B cell (primary cell): Measurements from ENCODE around the gene SOWAHC. TPM values are rescaled to one million over a fixed set of nuclear protein-coding genes. Genes with fewer than 3 reads are reported as not detected.

Experiments
- ATAC-seq: fragments of 200-7000 bp; cut with Tn5 transposase; one replicate; pipeline ENCODE4 v1.10.0; 2021; ENCODE audit warnings: low read depth, mild to moderate bottlenecking, moderate number of reproducible peaks, moderate library complexity
- CTCF ChIA-PET: fragments of 350-600 bp; sonication (Branson Sonifier 250); formaldehyde crosslinking; loops from one replicate; lab custom pipeline; 2021; ENCODE audit warnings: antibody characterized with exemption, inconsistent platforms; lab: Charles Lee
- POLR2A ChIA-PET: fragments of 350-600 bp; sonication (Branson Sonifier 250); formaldehyde crosslinking; loops from one replicate; lab custom pipeline; 2021; ENCODE audit warnings: antibody characterized with exemption; lab: Charles Lee
- DNase-seq: peaks from one replicate; pipeline ENCODE4 v3.0.0; 2013
- H2AFZ ChIP-seq: 2 replicates; pipeline ENCODE4 v1.6.1; 2012; ENCODE audit warnings: mild to moderate bottlenecking, low read depth, low read length; ENCODE audit not compliant: insufficient read depth, poor library complexity, severe bottlenecking
- H3K27ac ChIP-seq, 2 donors: 1 replicate in 1 of 2; 2 replicates in 1 of 2; pipeline ENCODE4 v1.5.1; 2012 to 2013; ENCODE audit warnings: low read length in 2 of 2, mild to moderate bottlenecking in 2 of 2, moderate library complexity in 1 of 2
- H3K27me3 ChIP-seq, 4 experiments: fragments of 200-600 bp in 1 of 4; sonication (generic) in 1 of 4; replicated peaks in 1 of 4; 1 replicate in 2 of 4; 2 replicates in 2 of 4; pipeline versions ENCODE4 v1.6.1 to v1.7.0; 2013 to 2016; ENCODE audit warnings: low read length in 3 of 4, mild to moderate bottlenecking in 2 of 4, mixed read lengths in 1 of 4, moderate library complexity in 1 of 4; ENCODE audit not compliant: insufficient read depth in 4 of 4, control insufficient read depth in 3 of 4; ENCODE audit errors: control extremely low read depth in 1 of 4
- H3K36me3 ChIP-seq, 2 experiments: replicated peaks in 1 of 2; 1 replicate in 1 of 2; 2 replicates in 1 of 2; pipeline versions ENCODE4 v1.6.1 to v1.7.1; 2013; ENCODE audit warnings: low read length in 1 of 2; ENCODE audit not compliant: insufficient read depth in 2 of 2, control insufficient read depth in 1 of 2; ENCODE audit errors: control extremely low read depth in 1 of 2, extremely low read depth in 1 of 2
- H3K4me1 ChIP-seq, 2 donors: fragments of 200-600 bp in 1 of 2; sonication (generic) in 1 of 2; 1 replicate in 1 of 2; 2 replicates in 1 of 2; pipeline versions ENCODE4 v1.5.1 to v1.6.1; 2013 to 2017; ENCODE audit warnings: low read length in 2 of 2; ENCODE audit not compliant: control insufficient read depth in 2 of 2, insufficient read depth in 2 of 2
- H3K4me2 ChIP-seq: replicated peaks from 2 replicates; pipeline ENCODE3; 2012; ENCODE audit warnings: mild to moderate bottlenecking, low read depth, low read length; ENCODE audit not compliant: poor library complexity, severe bottlenecking
- H3K4me3 ChIP-seq, 5 experiments: fragments of 200-600 bp in 1 of 5; sonication (generic) in 1 of 5; 1 replicate in 3 of 5; 2 replicates in 2 of 5; pipeline versions ENCODE4 v1.5.1 to v1.7.0; 2011 to 2016; ENCODE audit warnings: low read length in 4 of 5, mild to moderate bottlenecking in 4 of 5, low read depth in 2 of 5, control low read depth in 1 of 5, moderate library complexity in 1 of 5; ENCODE audit not compliant: insufficient read depth in 1 of 5; ENCODE audit errors: control extremely low read depth in 1 of 5, extremely low read depth in 1 of 5
- H3K79me2 ChIP-seq: fragments of 200-600 bp; sonication (generic); one replicate; pipeline ENCODE4 v1.6.0; 2016; ENCODE audit warnings: low read length; ENCODE audit not compliant: control insufficient read depth, insufficient read depth
- H3K9ac ChIP-seq: fragments of 200-600 bp; sonication (generic); 2 replicates; pipeline ENCODE4 v1.6.1; 2017; ENCODE audit warnings: mild to moderate bottlenecking, low read length, moderate library complexity
- H3K9me3 ChIP-seq, 3 donors: one replicate each; pipeline versions ENCODE4 v1.6.1 to v1.7.1; 2013; ENCODE audit warnings: low read length in 2 of 3; ENCODE audit not compliant: control insufficient read depth in 2 of 3, insufficient read depth in 1 of 3; ENCODE audit errors: control extremely low read depth in 1 of 3
- H4K20me1 ChIP-seq: 2 replicates; pipeline ENCODE4 v1.6.0; 2012; ENCODE audit warnings: mild to moderate bottlenecking, low read length; ENCODE audit not compliant: insufficient read depth, control insufficient read depth, poor library complexity, severe bottlenecking
- H3K27ac Mint-ChIP-seq: one replicate; pipeline ENCODE4 v1.8.0; 2021; ENCODE audit warnings: mixed read lengths
- H3K27me3 Mint-ChIP-seq: one replicate; pipeline ENCODE4 v1.8.0; 2021; ENCODE audit warnings: mixed read lengths
- H3K4me1 Mint-ChIP-seq: one replicate; pipeline ENCODE4 v1.8.0; 2021; ENCODE audit warnings: mixed read lengths
- H3K4me3 Mint-ChIP-seq: one replicate; pipeline ENCODE4 v1.8.0; 2021; ENCODE audit warnings: mixed read lengths
- H3K9me3 Mint-ChIP-seq: one replicate; pipeline ENCODE4 v1.8.0; 2022; ENCODE audit warnings: mixed read lengths; ENCODE audit not compliant: insufficient read depth
- CTCF ChIP-seq: fragments of 200-600 bp; IDR thresholded peaks from one replicate; pipeline ENCODE4 v1.8.0; 2022; ENCODE audit warnings: antibody characterized with exemption, mild to moderate bottlenecking
- EZH2 ChIP-seq: IDR thresholded peaks from 2 replicates; pipeline ENCODE4 v1.6.1; 2012; ENCODE audit warnings: borderline replicate concordance, low read depth, mild to moderate bottlenecking, moderate library complexity, low read length; ENCODE audit not compliant: insufficient read depth, poor library complexity, severe bottlenecking
- WGBS: methylation state at CpG from one replicate; pipeline ENCODE4 v1.1.5; 2013; ENCODE audit warnings: missing lambda C conversion rate; ENCODE audit not compliant: insufficient coverage; 5-methylcytosine and 5-hydroxymethylcytosine counted together
- intact Hi-C: fragments of 100-400 bp; cut with micrococcal nuclease; formaldehyde crosslinking; loops from one replicate; pipeline ENCODE4 v1.10.0; 2022
- polyA plus RNA-seq: library from polyadenylated mRNA; depleted of rRNA; stranded (reverse); fragments of >200 nt; gene quantifications from 2 replicates; pipeline ENCODE4 v1.2.3, GENCODE V29; 2012
- total RNA-seq, 2 donors: library from RNA; stranded (reverse); fragments of 120-200 nt in 1 of 2; gene quantifications; 1 replicate in 1 of 2; 2 replicates in 1 of 2; pipeline versions ENCODE4 v1.2.3 to v1.2.4, GENCODE V29; 2013 to 2022

SOWAHC gene
- total and polyA plus RNA-seq, 2 donors (not counting 1 experiment from before 2014, with no cell fraction given): 0.05 to 0.28 TPM

DNA sequence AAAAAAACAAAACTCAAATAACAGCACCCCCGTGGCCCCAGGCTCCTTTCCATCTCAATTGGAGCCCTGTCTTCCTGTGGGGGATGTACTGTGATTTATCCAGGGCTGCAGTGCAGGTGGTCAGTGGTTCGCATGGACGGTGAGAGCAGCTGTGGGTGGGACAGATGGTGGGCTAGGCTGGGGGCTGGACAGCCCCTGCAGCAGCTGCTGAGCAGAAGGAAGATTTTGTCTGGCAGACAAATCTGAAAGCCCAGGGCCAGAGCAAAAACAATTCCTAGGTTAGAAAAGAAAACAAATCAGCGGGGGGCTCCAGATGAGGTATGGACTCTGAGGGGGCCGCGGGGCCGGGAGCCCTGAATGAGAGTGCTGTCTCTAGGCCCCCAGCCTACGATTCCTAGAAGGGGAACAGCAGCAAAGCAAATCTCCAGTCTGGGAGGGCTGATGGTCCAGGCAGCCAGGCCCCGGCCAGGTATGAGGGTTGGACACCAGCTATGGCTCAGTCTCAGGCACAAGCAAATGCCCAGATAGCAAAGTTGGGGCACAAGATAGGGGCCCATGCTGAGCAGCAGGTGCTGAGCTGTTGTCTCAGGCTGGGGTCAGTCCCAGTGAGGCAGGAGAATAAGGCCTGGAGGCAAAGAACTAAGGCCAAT lies 45.4 kb downstream of the SOWAHC start:
- Histone ChIP-seq H3K9ac (no peak overlapping the region), H3K4me2 (no peak overlapping the region), H3K27ac (no peak overlapping the region), H3K4me1 (no peaks in the 10 kb centered on the region), H3K79me2 (no peaks in the 10 kb centered on the region), H4K20me1 (no peaks in the 10 kb centered on the region), H3K27me3 (no peaks in the 10 kb centered on the region), H3K4me3 (no peak overlapping the region), H3K36me3 (no peaks in the 10 kb centered on the region), H2AFZ (no peak overlapping the region), H3K9me3 (no peaks in the 10 kb centered on the region)
- TF ChIP-seq CTCF (no peak), EZH2 (no peak)
- 78% methylated on average over 8 of the region's 9 CpGs for WGBS
- Mint-ChIP-seq H3K27me3 (no peaks in the 10 kb centered on the region), H3K9me3 (no peaks in the 10 kb centered on the region), H3K27ac (no peak overlapping the region), H3K4me3 (no peak overlapping the region), H3K4me1 (no peaks in the 10 kb centered on the region)
- no peak for ATAC-seq
- no peak for DNase-seq
- ChIA-PET POLR2A (no interaction called here), CTCF (no interaction called here)
- intact Hi-C loops: no loop called here

- no peak for TF ChIP-seq CTCF
- TF ChIP-seq EZH2: no peak
- H3K79me2 ChIP-seq: no peaks in the 10 kb centered on the region
- H3K36me3 ChIP-seq: no peaks in the 10 kb centered on the region
- no peaks in the 10 kb centered on the region for H3K4me1 ChIP-seq
- POLR2A ChIA-PET: no interaction called here
- no peak overlapping the region for H3K4me3 ChIP-seq
- no peaks in the 10 kb centered on the region for H3K4me1 Mint-ChIP-seq
- no peaks in the 10 kb centered on the region for H3K9me3 ChIP-seq
- H3K27me3 Mint-ChIP-seq: no peaks in the 10 kb centered on the region
- no peak overlapping the region for H2AFZ ChIP-seq
- H3K9me3 Mint-ChIP-seq: no peaks in the 10 kb centered on the region
- H3K4me3 Mint-ChIP-seq: no peak overlapping the region
- ATAC-seq (no peak), DNase-seq (no peak)
- no peak overlapping the region for H3K27ac ChIP-seq
- no peaks in the 10 kb centered on the region for H4K20me1 ChIP-seq
- WGBS: 75% methylated on average over 1 of the region's 3 CpGs
- H3K4me2 ChIP-seq: no peak overlapping the region
- H3K27ac Mint-ChIP-seq: no peak overlapping the region
- no peaks in the 10 kb centered on the region for H3K27me3 ChIP-seq
- no peak overlapping the region for H3K9ac ChIP-seq
- CTCF ChIA-PET: no interaction called here
- intact Hi-C loops: no loop called here
Measured at GRCh38 chr2:109660046-109660860, 46.1 kb downstream of the SOWAHC start.
